NCI-H345 treated with DMSO at 0.1 percent for 48 hours (cell line): ENCODE measurements around the gene ACSS1.

Source experiments
- DNase-seq: peaks from one replicate; lab custom pipeline; 2025; ENCODE audit not compliant: unreplicated experiment; lab: John Stamatoyannopoulos, UW

Gene ACSS1

GRCh38 chr20:25048519-25048952, 9.4 kb downstream of the ACSS1 start:
- DNase-seq: no peak

GRCh38 chr20:25047766-25048165, 10.2 kb downstream of the ACSS1 start:
- no peak for DNase-seq

- no peak for DNase-seq
These were observed 10.9 kb downstream of the ACSS1 start for GRCh38 chr20:25046736-25047666.

- no peak for DNase-seq
These were observed 11.7 kb downstream of the ACSS1 start for GRCh38 chr20:25046181-25046641.

- no peak for DNase-seq
These were observed 12.6 kb downstream of the ACSS1 start for GRCh38 chr20:25045343-25045712.

GRCh38 chr20:25044660-25045342, 13.1 kb downstream of the ACSS1 start:
- DNase-seq: no peak

- DNase-seq: no peak
These were observed 13.7 kb downstream of the ACSS1 start for GRCh38 chr20:25044261-25044560.

GRCh38 chr20:25043499-25044260, 14.3 kb downstream of the ACSS1 start:
- no peak for DNase-seq

- DNase-seq: no peak
These were observed 15.1 kb downstream of the ACSS1 start for GRCh38 chr20:25042531-25043498.

GRCh38 chr20:25041813-25042530, 16.0 kb downstream of the ACSS1 start:
- no peak for DNase-seq

GRCh38 chr20:25040438-25040831, 17.5 kb downstream of the ACSS1 start:
- no peak for DNase-seq

- no peak for DNase-seq
These were observed 18.1 kb downstream of the ACSS1 start for GRCh38 chr20:25039697-25040437.

GRCh38 chr20:25038591-25039015, 19.3 kb downstream of the ACSS1 start:
- no peak for DNase-seq

- no peak for DNase-seq
These were observed 19.9 kb downstream of the ACSS1 start for GRCh38 chr20:25038103-25038410.

GRCh38 chr20:25037288-25038102, 20.4 kb downstream of the ACSS1 start:
- DNase-seq: no peak

GRCh38 chr20:25036331-25036936, 21.5 kb downstream of the ACSS1 start:
- no peak for DNase-seq

- DNase-seq: no peak
These were observed 22.0 kb downstream of the ACSS1 start for GRCh38 chr20:25035921-25036320.

- no peak for DNase-seq
These were observed 24.0 kb downstream of the ACSS1 start for GRCh38 chr20:25033924-25034300.
